Mesendoderm (in vitro differentiated cells): ENCODE measurements around the gene CEP83.

Source experiments
- DNase-seq: peaks from one replicate; pipeline ENCODE4 v3.0.0; 2013
- H2AK5ac ChIP-seq: 2 replicates; pipeline ENCODE4 v1.6.1; 2013; ENCODE audit warnings: low read length, inconsistent platforms
- H2BK120ac ChIP-seq: 2 replicates; pipeline ENCODE4 v1.6.1; 2013; ENCODE audit warnings: low read depth, mild to moderate bottlenecking, low read length, moderate library complexity, mixed read lengths
- H2BK15ac ChIP-seq: replicated peaks from 2 replicates; pipeline ENCODE4 v1.6.1; 2013; ENCODE audit warnings: low read depth, mild to moderate bottlenecking, moderate library complexity
- H2BK5ac ChIP-seq: 2 replicates; pipeline ENCODE4 v1.6.1; 2013; ENCODE audit warnings: low read length, inconsistent platforms
- H3K18ac ChIP-seq: 2 replicates; pipeline ENCODE4 v1.6.1; 2013; ENCODE audit warnings: mild to moderate bottlenecking, low read length, mixed read lengths
- H3K23ac ChIP-seq: one replicate; pipeline ENCODE4 v1.6.1; 2013; ENCODE audit warnings: low read length
- H3K27ac ChIP-seq: 2 replicates; pipeline ENCODE4 v1.5.1; 2013; ENCODE audit warnings: low read depth, mild to moderate bottlenecking, inconsistent platforms, low read length, moderate library complexity
- H3K27me3 ChIP-seq: 2 replicates; pipeline ENCODE4 v1.6.1; 2013; ENCODE audit warnings: low read length, control low read depth, mild to moderate bottlenecking, inconsistent platforms; ENCODE audit not compliant: insufficient read depth, poor library complexity
- H3K36me3 ChIP-seq: 2 replicates; pipeline ENCODE4 v1.6.1; 2013; ENCODE audit warnings: low read length, inconsistent platforms; ENCODE audit not compliant: control insufficient read depth, insufficient read depth
- H3K4ac ChIP-seq: one replicate; pipeline ENCODE4 v1.6.1; 2013; ENCODE audit warnings: low read depth, mild to moderate bottlenecking, low read length, moderate library complexity
- H3K4me1 ChIP-seq: 2 replicates; pipeline ENCODE4 v1.6.1; 2013; ENCODE audit warnings: low read depth, low read length, inconsistent platforms; ENCODE audit not compliant: control insufficient read depth
- H3K4me2 ChIP-seq: 2 replicates; pipeline ENCODE4 v1.6.1; 2013; ENCODE audit warnings: low read length
- H3K4me3 ChIP-seq: 2 replicates; pipeline ENCODE4 v1.5.1; 2013; ENCODE audit warnings: mild to moderate bottlenecking, low read length
- H3K56ac ChIP-seq: one replicate; pipeline ENCODE4 v1.6.1; 2013; ENCODE audit warnings: low read length
- H3K79me1 ChIP-seq: 2 replicates; pipeline ENCODE4 v1.6.1; 2013; ENCODE audit warnings: low read length, inconsistent platforms
- H3K79me2 ChIP-seq: 2 replicates; pipeline ENCODE4 v1.6.1; 2013; ENCODE audit warnings: mild to moderate bottlenecking, low read length; ENCODE audit not compliant: control insufficient read depth, insufficient read depth
- H3K9ac ChIP-seq: 2 replicates; pipeline ENCODE4 v1.6.1; 2013; ENCODE audit warnings: low read length, inconsistent platforms
- H4K5ac ChIP-seq: one replicate; pipeline ENCODE4 v1.6.1; 2013; ENCODE audit warnings: low read length
- H4K8ac ChIP-seq: one replicate; pipeline ENCODE4 v1.6.1; 2013; ENCODE audit warnings: low read depth, mild to moderate bottlenecking, control low read depth, low read length, moderate library complexity
- WGBS: extraction: QIAGEN DNeasy Blood & Tissue Kit; methylation state at CpG from one replicate; pipeline ENCODE4 v1.1.7; 2013; ENCODE audit warnings: low lambda C conversion rate, missing lambda C conversion rate; ENCODE audit not compliant: insufficient coverage; ENCODE audit errors: extremely low coverage; 5-methylcytosine and 5-hydroxymethylcytosine counted together

CEP83 gene

GRCh38 chr12:94500831-94501567 is 41.3 kb upstream of the CEP83 start:
- Histone ChIP-seq H3K27me3 (no peaks in the 10 kb centered on the region), H3K4me1 (no peaks in the 10 kb centered on the region), H3K18ac (no peak overlapping the region), H2BK5ac (no peak overlapping the region), H3K79me2 (no peaks in the 10 kb centered on the region), H3K4me3 (no peak overlapping the region), H3K23ac (no peak overlapping the region), H3K4ac (no peak overlapping the region), H2BK120ac (no peak overlapping the region), H3K4me2 (no peak overlapping the region), H3K9ac (no peak overlapping the region), H4K5ac (no peak overlapping the region), H2BK15ac (no peak overlapping the region), H3K36me3 (no peaks in the 10 kb centered on the region), H3K56ac (no peak overlapping the region), H2AK5ac (no peak overlapping the region), H3K79me1 (no peaks in the 10 kb centered on the region), H3K27ac (no peak overlapping the region), H4K8ac (no peak overlapping the region)
- WGBS: no CpG with 5 or more reads among the region's 3 CpGs
- DNase-seq: no peak

DNA sequence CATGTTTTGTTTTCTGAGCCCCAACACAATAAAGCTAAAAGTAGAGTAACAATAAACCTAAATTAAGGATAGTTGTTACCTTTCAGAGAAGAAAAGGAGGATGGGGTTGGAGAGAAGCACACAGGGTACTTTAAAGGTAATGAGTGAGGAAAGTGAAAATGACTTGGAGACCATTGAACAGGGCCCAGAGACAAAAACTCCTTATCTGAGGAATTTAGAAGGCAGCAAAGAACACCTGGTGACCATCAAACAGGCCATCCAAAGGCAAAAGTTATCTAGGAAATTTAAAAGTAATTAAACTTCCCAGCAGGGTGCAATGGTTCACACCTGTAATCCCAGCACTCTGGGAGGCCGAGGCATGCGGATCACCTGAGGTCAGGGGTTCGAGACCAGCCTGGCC is 39.0 kb upstream of the CEP83 start:
- H3K4me3 ChIP-seq: no peak overlapping the region
- H3K4ac ChIP-seq: no peak overlapping the region
- H3K23ac ChIP-seq: no peak overlapping the region
- H3K4me2 ChIP-seq: no peak overlapping the region
- no peak overlapping the region for H2BK5ac ChIP-seq
- peak; percentile 50 for DNase-seq
- H3K27ac ChIP-seq: no peak overlapping the region
- no peaks in the 10 kb centered on the region for H3K79me2 ChIP-seq
- no peak overlapping the region for H2BK120ac ChIP-seq
- H4K5ac ChIP-seq: no peak overlapping the region
- no peak overlapping the region for H2BK15ac ChIP-seq
- no peak overlapping the region for H3K18ac ChIP-seq
- no peak overlapping the region for H2AK5ac ChIP-seq
- H3K27me3 ChIP-seq: no peaks in the 10 kb centered on the region
- no CpG with 5 or more reads among the region's 3 CpGs for WGBS
- no peaks in the 10 kb centered on the region for H3K36me3 ChIP-seq
- no peak overlapping the region for H4K8ac ChIP-seq
- H3K79me1 ChIP-seq: no peaks in the 10 kb centered on the region
- H3K4me1 ChIP-seq: no peaks in the 10 kb centered on the region
- H3K56ac ChIP-seq: no peak overlapping the region
- H3K9ac ChIP-seq: no peak overlapping the region

DNA sequence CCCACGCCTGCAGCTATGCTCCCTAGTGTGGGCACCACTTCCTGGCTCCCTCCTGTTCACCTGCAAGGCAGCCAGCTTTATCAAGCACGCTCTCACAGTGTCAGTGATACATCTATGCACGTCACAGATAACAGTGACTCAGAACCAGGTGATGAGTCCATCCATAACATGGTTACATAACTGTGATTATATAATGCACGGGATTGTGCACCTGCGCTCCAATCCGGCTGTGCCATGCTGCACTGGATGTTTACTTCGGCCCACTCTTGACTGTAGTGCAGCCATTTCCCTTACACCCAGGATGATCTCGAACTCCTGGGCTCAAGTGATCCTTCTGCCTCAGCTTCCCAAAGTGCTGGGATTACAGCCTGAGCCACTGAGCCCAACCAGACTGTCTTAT is 38.4 kb upstream of the CEP83 start:
- Histone ChIP-seq H2BK5ac (no peak overlapping the region), H3K36me3 (no peaks in the 10 kb centered on the region), H3K79me2 (no peaks in the 10 kb centered on the region), H2BK120ac (no peak overlapping the region), H3K27ac (no peak overlapping the region), H3K4me2 (no peak overlapping the region), H2BK15ac (no peak overlapping the region), H3K4me3 (no peak overlapping the region), H3K4me1 (no peaks in the 10 kb centered on the region), H2AK5ac (no peak overlapping the region), H3K4ac (no peak overlapping the region), H3K18ac (no peak overlapping the region), H3K27me3 (no peaks in the 10 kb centered on the region), H3K23ac (no peak overlapping the region), H3K56ac (no peak overlapping the region), H4K8ac (no peak overlapping the region), H3K9ac (no peak overlapping the region), H3K79me1 (no peaks in the 10 kb centered on the region), H4K5ac (no peak overlapping the region)
- DNase-seq: peak; percentile 39
- no CpG with 5 or more reads among the region's 8 CpGs for WGBS

DNA sequence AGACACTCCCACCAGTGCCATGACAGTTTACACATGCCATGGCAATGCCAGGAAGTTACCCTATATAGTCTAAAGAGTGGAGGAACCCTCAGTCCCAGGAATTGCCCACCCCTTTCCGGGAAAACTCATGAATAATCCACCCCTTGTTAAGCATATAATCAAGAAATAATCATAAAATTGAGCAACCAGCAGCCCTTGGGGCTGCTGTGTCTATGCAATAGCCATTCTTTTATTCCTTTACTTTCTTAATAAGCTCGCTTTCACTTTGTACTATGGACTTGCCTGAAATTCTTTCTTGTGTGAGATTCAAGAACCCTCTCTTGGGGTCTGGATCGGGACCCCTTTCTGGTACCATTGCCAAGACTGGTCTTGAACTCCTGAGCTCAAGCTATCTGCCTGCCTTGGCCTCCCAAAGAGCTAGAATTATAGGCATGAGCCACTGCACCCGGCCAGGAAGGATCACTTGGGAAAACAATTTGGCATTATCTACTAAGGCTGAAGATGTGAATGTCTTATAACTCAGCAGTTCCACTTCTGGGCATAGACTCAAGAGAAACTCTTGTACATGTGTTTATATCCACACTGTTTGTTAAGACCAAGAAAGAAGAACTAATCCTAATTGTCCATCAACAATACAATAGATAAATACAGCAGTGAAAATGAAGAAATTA is 35.9 kb upstream of the CEP83 start:
- no peak overlapping the region for H3K4ac ChIP-seq
- H3K79me2 ChIP-seq: no peaks in the 10 kb centered on the region
- no peak overlapping the region for H3K23ac ChIP-seq
- H4K8ac ChIP-seq: no peak overlapping the region
- no peak for DNase-seq
- H3K4me1 ChIP-seq: no peaks in the 10 kb centered on the region
- no peak overlapping the region for H3K4me2 ChIP-seq
- WGBS: no CpG with 5 or more reads among the region's 4 CpGs
- H3K36me3 ChIP-seq: no peaks in the 10 kb centered on the region
- H2AK5ac ChIP-seq: no peak overlapping the region
- H2BK120ac ChIP-seq: no peak overlapping the region
- H3K9ac ChIP-seq: no peak overlapping the region
- no peak overlapping the region for H3K4me3 ChIP-seq
- H3K27me3 ChIP-seq: no peaks in the 10 kb centered on the region
- H3K27ac ChIP-seq: no peak overlapping the region
- no peaks in the 10 kb centered on the region for H3K79me1 ChIP-seq
- H3K56ac ChIP-seq: no peak overlapping the region
- no peak overlapping the region for H2BK5ac ChIP-seq
- no peak overlapping the region for H4K5ac ChIP-seq
- H3K18ac ChIP-seq: no peak overlapping the region
- H2BK15ac ChIP-seq: no peak overlapping the region

DNA sequence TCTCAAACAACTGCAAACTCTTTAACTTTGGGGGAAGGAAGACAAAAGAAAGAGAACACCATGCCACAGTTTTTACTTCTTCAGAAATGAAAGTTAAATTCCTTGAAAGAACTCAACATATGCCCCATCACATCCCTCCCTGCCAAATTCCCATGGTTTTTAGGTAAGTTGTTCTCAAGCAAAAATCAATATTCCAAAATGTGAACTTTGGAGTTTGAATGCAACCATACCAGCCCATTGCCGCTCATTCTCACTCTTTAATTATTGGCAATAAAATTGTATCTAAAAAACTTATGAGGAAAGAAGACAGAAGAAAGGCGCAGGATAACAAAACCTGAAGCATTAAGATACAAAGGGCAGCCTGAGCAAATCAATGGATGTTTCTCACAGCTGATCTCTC is 31.8 kb upstream of the CEP83 start:
- H3K4me3 ChIP-seq: no peak overlapping the region
- H3K18ac ChIP-seq: no peak overlapping the region
- no peak overlapping the region for H3K27ac ChIP-seq
- H3K23ac ChIP-seq: no peak overlapping the region
- H3K79me1 ChIP-seq: no peaks in the 10 kb centered on the region
- no peaks in the 10 kb centered on the region for H3K27me3 ChIP-seq
- DNase-seq: no peak
- H4K5ac ChIP-seq: no peak overlapping the region
- H3K79me2 ChIP-seq: no peaks in the 10 kb centered on the region
- no peak overlapping the region for H3K9ac ChIP-seq
- no peak overlapping the region for H4K8ac ChIP-seq
- no peak overlapping the region for H2AK5ac ChIP-seq
- H3K4ac ChIP-seq: no peak overlapping the region
- H2BK120ac ChIP-seq: no peak overlapping the region
- no peak overlapping the region for H3K4me2 ChIP-seq
- WGBS: no CpG with 5 or more reads among the region's 2 CpGs
- H3K56ac ChIP-seq: no peak overlapping the region
- no peaks in the 10 kb centered on the region for H3K36me3 ChIP-seq
- H3K4me1 ChIP-seq: no peaks in the 10 kb centered on the region
- H2BK5ac ChIP-seq: no peak overlapping the region
- no peak overlapping the region for H2BK15ac ChIP-seq
